DND-41 (cell line): ENCODE measurements around the gene MORN1.

ENCODE experiments used
- ATAC-seq: fragments of 200-7000 bp; cut with Tn5 transposase; 3 replicates; pipeline ENCODE4 v1.9.1; 2021; ENCODE audit warnings: low read depth; ENCODE audit not compliant: insufficient read depth
- DNase-seq: peaks from one replicate; pipeline ENCODE4 v3.0.0-alpha.2; 2020
- H2AFZ ChIP-seq: 2 replicates; pipeline ENCODE4 v1.6.0; 2012; ENCODE audit warnings: low read depth, low read length
- H3K27ac ChIP-seq: 2 replicates; pipeline ENCODE4 v1.5.1; 2012; ENCODE audit warnings: low read length, inconsistent platforms
- H3K27me3 ChIP-seq: fragments of 200-600 bp; sonication (generic); 2 replicates; pipeline ENCODE4 v1.6.0; 2012; ENCODE audit warnings: low read length, mild to moderate bottlenecking, inconsistent platforms; ENCODE audit not compliant: insufficient read depth, poor library complexity
- H3K36me3 ChIP-seq: 2 replicates; pipeline ENCODE4 v1.5.1; 2012; ENCODE audit warnings: low read length, inconsistent platforms; ENCODE audit not compliant: insufficient read depth
- H3K4me1 ChIP-seq: 2 replicates; pipeline ENCODE4 v1.5.1; 2012; ENCODE audit warnings: mild to moderate bottlenecking, low read length; ENCODE audit not compliant: insufficient read depth
- H3K4me2 ChIP-seq: 2 replicates; pipeline ENCODE4 v1.6.0; 2012; ENCODE audit warnings: mild to moderate bottlenecking, moderate library complexity, low read length, inconsistent platforms; ENCODE audit not compliant: insufficient read depth
- H3K4me3 ChIP-seq, 2 experiments: fragments of 200-600 bp in 1 of 2; shearing (Covaris generic) in 1 of 2; 2 replicates each; pipeline ENCODE4 v1.5.1; 2012 to 2016; ENCODE audit warnings: inconsistent platforms in 2 of 2, low read length in 2 of 2, mild to moderate bottlenecking in 2 of 2, low read depth in 1 of 2, moderate library complexity in 1 of 2
- H3K79me2 ChIP-seq: 2 replicates; pipeline ENCODE4 v1.6.0; 2012; ENCODE audit warnings: low read length, inconsistent platforms; ENCODE audit not compliant: insufficient read depth
- H3K9ac ChIP-seq: 2 replicates; pipeline ENCODE4 v1.6.0; 2012; ENCODE audit warnings: low read depth, mild to moderate bottlenecking, inconsistent platforms, low read length, moderate library complexity
- H3K9me3 ChIP-seq: 2 replicates; pipeline ENCODE4 v1.5.1; 2012; ENCODE audit warnings: low read length, moderate library complexity, mild to moderate bottlenecking, inconsistent platforms; ENCODE audit not compliant: insufficient read depth, severe bottlenecking
- H4K20me1 ChIP-seq: 2 replicates; pipeline ENCODE4 v1.6.0; 2012; ENCODE audit warnings: low read length; ENCODE audit not compliant: insufficient read depth
- EZH2 ChIP-seq: IDR thresholded peaks from 3 replicates; pipeline ENCODE4 v1.6.1; 2012; ENCODE audit warnings: borderline replicate concordance, low read depth, mild to moderate bottlenecking, moderate library complexity, low read length, inconsistent platforms; ENCODE audit not compliant: severe bottlenecking
- TF ChIP-seq, protein P1 (sequence below): IDR thresholded peaks from 2 replicates; pipeline ENCODE4 v1.5.1; 2012; ENCODE audit warnings: borderline replicate concordance, low read length, moderate library complexity, mild to moderate bottlenecking; ENCODE audit not compliant: poor library complexity, severe bottlenecking; ENCODE audit errors: extremely low read depth

MORN1 gene

DNA sequence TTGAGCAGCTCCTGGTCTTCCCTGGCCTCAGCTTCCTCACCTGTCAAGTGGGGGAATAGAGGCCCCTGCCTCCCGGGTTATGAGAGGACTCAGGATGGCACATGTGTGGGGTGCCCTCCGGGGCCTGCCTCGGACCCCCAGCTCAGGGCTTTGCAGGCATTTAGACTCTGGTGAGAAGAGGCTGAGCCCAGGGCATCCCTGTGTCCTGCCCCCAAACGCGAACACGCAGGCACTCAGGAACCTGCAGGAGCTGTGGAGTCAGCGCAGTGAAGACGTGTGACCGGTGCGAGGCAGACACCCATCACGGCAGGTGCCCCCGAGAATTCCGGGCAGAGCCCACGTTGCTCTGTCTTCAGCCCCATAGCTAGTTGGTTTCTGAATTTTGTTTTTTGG is 26.5 kb upstream of the MORN1 start:
- peaks cover 3% of the 10 kb centered on the region; the same call in 1 of the 2 replicates for H4K20me1 ChIP-seq
- H3K79me2 ChIP-seq, result peaks cover 3% of the 10 kb centered on the region
- TF ChIP-seq, protein P1, sequence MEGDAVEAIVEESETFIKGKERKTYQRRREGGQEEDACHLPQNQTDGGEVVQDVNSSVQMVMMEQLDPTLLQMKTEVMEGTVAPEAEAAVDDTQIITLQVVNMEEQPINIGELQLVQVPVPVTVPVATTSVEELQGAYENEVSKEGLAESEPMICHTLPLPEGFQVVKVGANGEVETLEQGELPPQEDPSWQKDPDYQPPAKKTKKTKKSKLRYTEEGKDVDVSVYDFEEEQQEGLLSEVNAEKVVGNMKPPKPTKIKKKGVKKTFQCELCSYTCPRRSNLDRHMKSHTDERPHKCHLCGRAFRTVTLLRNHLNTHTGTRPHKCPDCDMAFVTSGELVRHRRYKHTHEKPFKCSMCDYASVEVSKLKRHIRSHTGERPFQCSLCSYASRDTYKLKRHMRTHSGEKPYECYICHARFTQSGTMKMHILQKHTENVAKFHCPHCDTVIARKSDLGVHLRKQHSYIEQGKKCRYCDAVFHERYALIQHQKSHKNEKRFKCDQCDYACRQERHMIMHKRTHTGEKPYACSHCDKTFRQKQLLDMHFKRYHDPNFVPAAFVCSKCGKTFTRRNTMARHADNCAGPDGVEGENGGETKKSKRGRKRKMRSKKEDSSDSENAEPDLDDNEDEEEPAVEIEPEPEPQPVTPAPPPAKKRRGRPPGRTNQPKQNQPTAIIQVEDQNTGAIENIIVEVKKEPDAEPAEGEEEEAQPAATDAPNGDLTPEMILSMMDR, result no peak
- no peak for TF ChIP-seq EZH2
- no peak overlapping the region for H3K27ac ChIP-seq
- no peak overlapping the region for H3K4me2 ChIP-seq
- no peak for ATAC-seq
- H3K4me1 ChIP-seq, result peaks cover 28% of the 10 kb centered on the region
- no peaks in the 10 kb centered on the region for H3K27me3 ChIP-seq
- no peak overlapping the region for H2AFZ ChIP-seq
- H3K9me3 ChIP-seq, result no peaks in the 10 kb centered on the region
- no peak for DNase-seq
- no peak overlapping the region for H3K4me3 ChIP-seq
- no peak overlapping the region for H3K9ac ChIP-seq
- no peaks in the 10 kb centered on the region for H3K36me3 ChIP-seq

DNA sequence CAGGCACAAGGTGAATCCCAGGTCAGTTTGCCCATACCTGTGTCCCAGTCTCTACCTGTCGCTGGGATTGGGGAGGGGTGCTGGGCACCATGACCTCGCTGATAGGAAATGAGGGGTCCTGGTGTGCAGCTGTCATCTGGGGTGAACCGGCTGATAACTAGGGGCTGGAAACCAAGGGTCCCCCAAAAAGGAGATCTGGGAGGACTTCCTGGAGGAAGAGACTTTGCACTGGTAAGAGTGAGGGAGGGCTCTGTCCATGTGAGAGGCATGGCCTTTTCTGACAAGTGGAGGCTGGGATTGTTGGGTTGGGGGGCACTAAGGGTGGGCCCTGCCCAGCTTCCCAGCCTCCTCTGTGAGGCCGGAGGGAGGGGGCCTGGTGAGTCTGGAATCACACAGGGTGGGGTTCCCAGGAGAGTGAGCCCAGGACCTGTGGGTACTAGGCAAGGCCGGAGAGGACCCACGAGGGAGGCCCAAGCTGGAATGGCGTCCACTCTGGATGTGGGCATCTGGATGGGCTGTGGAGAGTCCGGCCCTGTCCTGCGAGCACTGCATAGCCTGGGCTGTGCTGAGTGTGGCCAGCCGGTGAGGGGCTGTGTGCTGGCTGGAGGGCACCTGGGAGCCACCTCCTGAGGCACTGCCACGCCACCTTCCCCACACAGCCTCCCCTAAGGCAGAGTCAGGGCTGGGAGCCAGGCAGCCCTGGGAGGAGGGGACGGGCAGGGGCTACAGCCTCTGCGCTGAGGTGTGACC is 25.9 kb upstream of the MORN1 start:
- Histone ChIP-seq H3K36me3 (no peaks in the 10 kb centered on the region; the same call in 1 of the 2 replicates), H3K4me3 (no peak overlapping the region)

DNA sequence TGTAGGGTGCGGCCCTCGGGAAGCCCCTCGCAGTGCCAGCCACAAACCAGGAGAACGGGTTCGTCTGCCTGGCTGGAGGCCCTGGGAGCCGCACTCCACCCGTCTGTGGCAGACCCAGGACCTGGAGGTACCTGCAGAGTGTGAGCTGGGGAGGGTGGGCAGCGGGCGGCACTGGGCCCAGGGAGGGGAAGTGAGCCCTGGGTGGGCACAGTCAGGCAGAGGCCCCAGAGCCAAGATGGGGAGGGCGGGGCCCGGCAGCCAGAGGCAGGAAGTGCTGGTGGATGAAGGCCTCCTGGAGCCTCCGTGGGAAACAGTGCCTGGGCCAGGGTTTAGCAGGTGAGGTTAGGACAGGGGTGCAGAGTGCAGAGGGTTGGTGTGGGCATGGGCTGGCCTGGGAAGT is 25.0 kb upstream of the MORN1 start:
- Histone ChIP-seq H3K79me2 (peaks cover 10% of the 10 kb centered on the region), H4K20me1 (peaks cover 3% of the 10 kb centered on the region; the same call in 1 of the 2 replicates), H3K4me2 (no peak overlapping the region), H3K27ac (no peak overlapping the region), H3K4me1 (peaks cover 34% of the 10 kb centered on the region), H3K36me3 (no peaks in the 10 kb centered on the region; the same call in 1 of the 2 replicates), H3K9ac (no peak overlapping the region), H3K27me3 (no peaks in the 10 kb centered on the region), H3K4me3 (no peak overlapping the region), H3K9me3 (no peaks in the 10 kb centered on the region), H2AFZ (no peak overlapping the region)
- no peak for TF ChIP-seq EZH2
- TF ChIP-seq, protein P1, result no peak
- ATAC-seq, result 0 out of 3 replicates have a peak, but pooled peaks have one; percentile 13
- peak; percentile 58 for DNase-seq

More for the DNA sequence above, 25.9 kb upstream of the MORN1 start:
- H3K27me3 ChIP-seq, result no peaks in the 10 kb centered on the region
- no peak overlapping the region for H3K27ac ChIP-seq
- peaks cover 3% of the 10 kb centered on the region for H3K79me2 ChIP-seq
- H3K9me3 ChIP-seq, result no peaks in the 10 kb centered on the region
- no peak overlapping the region for H3K4me2 ChIP-seq
- no peak for ATAC-seq
- TF ChIP-seq, protein P1, result no peak
- no peak for TF ChIP-seq EZH2
- H4K20me1 ChIP-seq, result peaks cover 3% of the 10 kb centered on the region; the same call in 1 of the 2 replicates
- H3K4me1 ChIP-seq, result peaks cover 29% of the 10 kb centered on the region
- no peak overlapping the region for H2AFZ ChIP-seq
- no peak for DNase-seq
- H3K9ac ChIP-seq, result no peak overlapping the region
